H1 (cell line): ENCODE results near the gene VPS13A. TPM values are rescaled to one million over a fixed set of nuclear protein-coding genes. Genes with fewer than 3 reads are reported as not detected.

Source experiments
- CTCF ChIA-PET: fragments of 300-600 bp; sonication (Branson Sonifier 250); formaldehyde crosslinking; loops from one replicate; lab custom pipeline; 2021; ENCODE audit not compliant: partially characterized antibody; lab: Charles Lee
- POLR2A ChIA-PET: fragments of 300-600 bp; sonication (Branson Sonifier 250); formaldehyde crosslinking; loops from one replicate; lab custom pipeline; 2021; ENCODE audit warnings: inconsistent platforms; ENCODE audit not compliant: partially characterized antibody; lab: Charles Lee
- DNase-seq, 2 experiments: peaks; one replicate each; pipeline versions ENCODE4 v3.0.0 to v3.0.0-alpha.2; 2010 to 2022; ENCODE audit warnings: low spot score in 2 of 2, low read depth in 1 of 2, mixed read lengths in 1 of 2
- FAIRE-seq: peaks from 2 replicates; lab custom pipeline; 2011; peaks lifted over from hg19 to GRCh38; lab: Jason Lieb, UNC
- H2AFZ ChIP-seq: 2 replicates; pipeline ENCODE4 v1.8.1; 2012; ENCODE audit warnings: low read length, inconsistent platforms
- H2AK5ac ChIP-seq: 2 replicates; pipeline ENCODE4 v1.6.1; 2013; ENCODE audit warnings: low read depth, low read length
- H2BK120ac ChIP-seq: replicated peaks from 2 replicates; pipeline ENCODE3; 2013; ENCODE audit warnings: low read depth, low read length, inconsistent platforms
- H2BK12ac ChIP-seq: 2 replicates; pipeline ENCODE4 v1.6.1; 2013; ENCODE audit warnings: low read depth, low read length
- H2BK15ac ChIP-seq: 2 replicates; pipeline ENCODE4 v1.6.1; 2013; ENCODE audit warnings: low read length
- H2BK20ac ChIP-seq: 2 replicates; pipeline ENCODE4 v1.6.1; 2013; ENCODE audit warnings: low read length
- H2BK5ac ChIP-seq: 2 replicates; pipeline ENCODE4 v1.6.1; 2013; ENCODE audit warnings: low read depth, low read length
- H3K14ac ChIP-seq: 2 replicates; pipeline ENCODE4 v1.6.1; 2013; ENCODE audit warnings: inconsistent platforms; ENCODE audit not compliant: insufficient read length
- H3K18ac ChIP-seq: 2 replicates; pipeline ENCODE4 v1.6.1; 2013; ENCODE audit warnings: low read length; ENCODE audit errors: extremely low read depth
- H3K23ac ChIP-seq: 2 replicates; pipeline ENCODE4 v1.6.1; 2013; ENCODE audit warnings: inconsistent platforms; ENCODE audit not compliant: insufficient read length
- H3K23me2 ChIP-seq: 2 replicates; pipeline ENCODE4 v1.6.1; 2013; ENCODE audit warnings: low read depth, low read length
- H3K27ac ChIP-seq: 2 replicates; pipeline ENCODE4 v1.6.1; 2011; ENCODE audit warnings: low read depth, low read length, inconsistent platforms
- H3K27me3 ChIP-seq, 4 experiments: replicated peaks in 1 of 4; 1 replicate in 1 of 4; 2 replicates in 3 of 4; pipeline versions ENCODE4 v1.6.1 to v1.8.1; 2011 to 2013; ENCODE audit warnings: low read length in 3 of 4, mild to moderate bottlenecking in 3 of 4, inconsistent platforms in 2 of 4, mixed read lengths in 2 of 4, moderate library complexity in 1 of 4; ENCODE audit not compliant: control insufficient read depth in 3 of 4, insufficient read depth in 3 of 4; ENCODE audit errors: extremely low read depth in 1 of 4
- H3K36me3 ChIP-seq, 4 experiments: 2 replicates each; pipeline versions ENCODE4 v1.6.1 to v1.8.1; 2011 to 2013; ENCODE audit warnings: mild to moderate bottlenecking in 4 of 4, low read length in 3 of 4, moderate library complexity in 2 of 4, control low read depth in 1 of 4, inconsistent platforms in 1 of 4; ENCODE audit not compliant: insufficient read depth in 4 of 4, control insufficient read depth in 2 of 4
- H3K4ac ChIP-seq: replicated peaks from 2 replicates; pipeline ENCODE3; 2013; ENCODE audit warnings: low read length, low read depth, mixed read lengths, inconsistent platforms; ENCODE audit not compliant: insufficient read length
- H3K4me1 ChIP-seq, 4 experiments: replicated peaks in 1 of 4; 1 replicate in 1 of 4; 2 replicates in 3 of 4; pipeline versions ENCODE4 v1.6.1 to v1.8.1; 2011 to 2013; ENCODE audit warnings: low read length in 3 of 4, inconsistent platforms in 2 of 4, mixed read lengths in 1 of 4; ENCODE audit not compliant: insufficient read depth in 4 of 4, control insufficient read depth in 3 of 4
- H3K4me2 ChIP-seq, 2 experiments: 2 replicates each; pipeline versions ENCODE4 v1.6.1 to v1.8.1; 2011 to 2013; ENCODE audit warnings: low read depth in 2 of 2, low read length in 2 of 2, control low read depth in 1 of 2, inconsistent platforms in 1 of 2, mild to moderate bottlenecking in 1 of 2; ENCODE audit not compliant: insufficient read depth in 1 of 2
- H3K4me3 ChIP-seq, 4 experiments: fragments of 200-600, 300-600 bp in 1 of 4; sonication (generic), shearing (Covaris generic), sonication (Bioruptor Twin) in 1 of 4; 2 replicates each; pipeline versions ENCODE4 v1.5.1 to v1.8.1; 2011 to 2016; ENCODE audit warnings: low read length in 4 of 4, low read depth in 3 of 4, control low read depth in 2 of 4, inconsistent platforms in 2 of 4, mild to moderate bottlenecking in 2 of 4, mixed read lengths in 1 of 4, moderate library complexity in 1 of 4; ENCODE audit not compliant: insufficient read depth in 2 of 4; ENCODE audit errors: extremely low read depth in 1 of 4
- H3K56ac ChIP-seq: replicated peaks from 2 replicates; pipeline ENCODE3; 2013; ENCODE audit warnings: low read depth, mild to moderate bottlenecking, mixed read lengths, low read length, inconsistent platforms; ENCODE audit not compliant: insufficient read length
- H3K79me1 ChIP-seq: 2 replicates; pipeline ENCODE4 v1.6.1; 2013; ENCODE audit warnings: low read depth, low read length, control low read depth
- H3K79me2 ChIP-seq, 2 experiments: 2 replicates each; pipeline versions ENCODE4 v1.6.1 to v1.8.1; 2012 to 2013; ENCODE audit warnings: low read length in 2 of 2, mild to moderate bottlenecking in 2 of 2, inconsistent platforms in 1 of 2; ENCODE audit not compliant: insufficient read depth in 2 of 2, control insufficient read depth in 1 of 2
- H3K9ac ChIP-seq, 4 experiments: replicated peaks in 1 of 4; 1 replicate in 1 of 4; 2 replicates in 3 of 4; pipeline versions ENCODE4 v1.6.1 to v1.8.1; 2011 to 2013; ENCODE audit warnings: low read depth in 3 of 4, low read length in 3 of 4, control low read depth in 2 of 4, mild to moderate bottlenecking in 2 of 4, moderate library complexity in 2 of 4, inconsistent platforms in 1 of 4; ENCODE audit errors: extremely low read depth in 1 of 4
- H3K9me3 ChIP-seq, 2 experiments: 2 replicates each; pipeline versions ENCODE4 v1.6.1 to v1.8.1; 2012 to 2013; ENCODE audit warnings: mild to moderate bottlenecking in 2 of 2, moderate library complexity in 2 of 2, control low read depth in 1 of 2, inconsistent platforms in 1 of 2, low read depth in 1 of 2, low read length in 1 of 2, mixed read lengths in 1 of 2; ENCODE audit not compliant: insufficient read depth in 2 of 2
- H4K20me1 ChIP-seq, 2 experiments: replicated peaks in 1 of 2; 2 replicates each; pipeline versions ENCODE3 to v1.8.1; 2011 to 2013; ENCODE audit warnings: inconsistent platforms in 2 of 2, low read length in 2 of 2, mild to moderate bottlenecking in 1 of 2; ENCODE audit not compliant: insufficient read depth in 2 of 2, control insufficient read depth in 1 of 2
- H4K5ac ChIP-seq: 2 replicates; pipeline ENCODE4 v1.6.1; 2013; ENCODE audit warnings: low read length, low read depth, mixed read lengths, inconsistent platforms; ENCODE audit not compliant: insufficient read length
- H4K8ac ChIP-seq: 2 replicates; pipeline ENCODE4 v1.8.0; 2013; ENCODE audit warnings: mild to moderate bottlenecking, moderate library complexity, low read length, inconsistent platforms; ENCODE audit not compliant: insufficient read depth; ENCODE audit errors: extremely low read depth
- H4K91ac ChIP-seq: replicated peaks from 2 replicates; pipeline ENCODE3; 2013; ENCODE audit warnings: low read length, mixed read lengths, inconsistent platforms; ENCODE audit not compliant: insufficient read length
- CTBP2 ChIP-seq: IDR thresholded peaks from 2 replicates; pipeline ENCODE4 v1.7.0; 2011; ENCODE audit warnings: borderline replicate concordance, mild to moderate bottlenecking, moderate library complexity, mixed read lengths, low read length; ENCODE audit not compliant: insufficient read depth, insufficient read length
- WGBS, 2 experiments: shearing (Covaris generic) in 1 of 2; methylation state at CpG; one replicate each; pipeline versions ENCODE4 v1.1.6 to v1.1.7; 2013 to 2015; ENCODE audit warnings: low lambda C conversion rate in 2 of 2, mixed read lengths in 2 of 2, inconsistent platforms in 1 of 2, low coverage in 1 of 2, missing lambda C conversion rate in 1 of 2; ENCODE audit not compliant: insufficient replicate concordance in 2 of 2, insufficient coverage in 1 of 2, insufficient read length in 1 of 2; ENCODE audit errors: extremely low coverage in 1 of 2, missing lambda C conversion rate in 1 of 2; 5-methylcytosine and 5-hydroxymethylcytosine counted together
- polyA plus RNA-seq, 7 experiments: library from polyadenylated mRNA; depleted of rRNA in 3 of 7; stranded (reverse) in 5 of 7; unstranded in 2 of 7; fragments of >200 nt in 5 of 7; fragments of 200-250 nt in 2 of 7; gene quantifications; 1 replicate in 5 of 7; 2 replicates in 1 of 7; 4 replicates in 1 of 7; pipeline versions ENCODE4 v1.2.1 to v1.2.3, GENCODE V29; 2011 to 2013; ENCODE audit warnings: missing spikeins in 2 of 7, mixed read lengths in 2 of 7
- total RNA-seq: library from RNA; stranded (reverse); fragmentation: NEBNext Ultra II Directional; extraction: Animal tissue kit (Norgen Biotek cat#: 25700); gene quantifications from 2 replicates; pipeline ENCODE4 v1.2.1, GENCODE V29; 2021

Gene VPS13A
- total and polyA plus RNA-seq, 2 of the 8 experiments (the other 6 are each of a cell fraction or from before 2014, with no cell fraction given) = 6.0 to 36.5 TPM

DNA sequence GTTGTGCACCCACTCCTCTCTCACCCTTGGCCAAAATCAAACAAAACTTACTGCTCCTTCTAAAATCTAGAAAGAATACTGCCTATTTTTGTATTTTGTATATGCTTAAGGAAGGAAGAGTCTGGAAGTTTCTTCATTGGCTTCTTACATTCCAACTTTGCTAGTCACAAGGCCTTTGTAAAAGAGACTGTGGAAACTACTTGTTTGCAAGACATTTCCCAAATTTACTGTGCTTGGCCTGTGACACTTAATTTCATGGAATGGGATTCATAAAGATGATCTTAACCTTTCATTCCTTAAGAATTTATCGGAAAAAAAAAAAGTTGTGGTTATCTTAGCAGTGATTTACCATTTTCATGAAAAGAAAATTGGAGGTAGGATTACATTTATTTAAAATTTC is 208.9 kb downstream of the VPS13A start:
- Histone ChIP-seq H3K79me1 (no peaks in the 10 kb centered on the region), H3K27ac (no peak overlapping the region), H2AK5ac (no peak overlapping the region), H3K79me2 (no peaks in the 10 kb centered on the region), H3K4me3 (no peak overlapping the region), H4K91ac (no peak overlapping the region), H2BK12ac (no peak overlapping the region), H2BK120ac (no peak overlapping the region), H3K14ac (no peak overlapping the region), H3K4me1 (no peaks in the 10 kb centered on the region), H3K56ac (no peak overlapping the region), H3K36me3 (peaks cover 0 to 3% (median 1%) of the 10 kb centered on the region in 4 experiments; a peak in 2 of 8 replicates), H4K5ac (no peak overlapping the region), H3K4ac (no peak overlapping the region), H3K23ac (no peak overlapping the region), H4K8ac (no peak overlapping the region), H3K27me3 (no peaks in the 10 kb centered on the region), H3K23me2 (no peaks in the 10 kb centered on the region), H3K9me3 (no peaks in the 10 kb centered on the region), H3K18ac (no peak overlapping the region), H2AFZ (no peak overlapping the region), H3K4me2 (no peak overlapping the region), H2BK5ac (no peak overlapping the region), H2BK15ac (no peak overlapping the region), H3K9ac (no peak overlapping the region), H4K20me1 (no peaks in the 10 kb centered on the region), H2BK20ac (no peak overlapping the region)
- FAIRE-seq = peak; percentile 28
- no peak for DNase-seq
- no peak for TF ChIP-seq CTBP2
- POLR2A ChIA-PET = no interaction called here
- 43% methylated on average over 1 of the region's 1 CpG; no CpG with 5 or more reads in 1 of the 2 experiments for WGBS, 2 experiments
- CTCF ChIA-PET = no interaction called here
